ENCODE measurements around the gene ARL4D. TPM values are rescaled to one million over a fixed set of nuclear protein-coding genes. Genes with fewer than 3 reads are reported as not detected.

ARL4D gene
- total RNA-seq, 1 experiment from 2014 or later: 2.8 TPM

GRCh38 chr17:43423777-43424455, 25.1 kb downstream of the ARL4D start:
- DNase-seq (ENCODE audit: low spot score): no peak

- DNase-seq (ENCODE audit: low spot score): no peak
These were observed 28.7 kb downstream of the ARL4D start for GRCh38 chr17:43427362-43428043.

- no peak for DNase-seq (ENCODE audit: low spot score)
These were observed 29.7 kb downstream of the ARL4D start for GRCh38 chr17:43428524-43428923.

DNA sequence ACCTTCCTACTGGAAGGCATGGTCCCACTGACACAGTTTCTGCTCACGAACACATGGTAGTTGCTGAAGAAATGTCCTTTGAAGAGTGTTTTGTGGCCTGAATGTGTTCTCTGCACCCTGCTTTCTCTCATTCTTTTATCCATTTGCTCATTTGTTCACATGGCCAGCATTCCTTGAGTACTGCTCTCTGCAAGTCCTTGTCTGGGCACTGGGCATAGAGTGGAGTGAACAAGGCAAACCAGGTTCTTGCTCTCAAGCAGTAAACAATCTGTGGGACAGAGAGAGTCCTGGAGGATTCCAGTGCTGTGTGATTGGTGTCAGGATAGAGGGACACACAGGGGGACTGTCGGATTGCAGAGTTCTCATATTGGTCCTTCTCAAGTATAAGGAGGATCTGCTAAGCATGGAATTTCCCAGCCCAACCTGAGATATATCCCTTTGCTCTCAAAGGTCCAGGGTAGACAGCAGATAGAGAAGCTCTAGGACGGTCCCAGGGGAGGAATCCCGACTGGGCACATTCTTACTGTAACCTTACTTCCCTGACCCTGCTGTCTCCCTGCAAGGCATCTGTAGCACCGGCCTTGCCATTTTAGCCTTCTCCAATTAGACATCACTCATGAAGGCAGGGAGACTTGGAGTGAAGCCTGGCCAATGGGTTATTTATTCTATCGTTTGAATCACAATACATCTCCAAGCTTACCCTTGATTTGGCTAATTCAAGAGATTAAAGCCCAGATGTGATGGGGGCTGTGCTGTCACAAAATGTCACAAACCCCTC, 32.3 kb downstream of the ARL4D start:
- DNase-seq (ENCODE audit: low spot score): no peak

GRCh38 chr17:43431714-43432523, 33.1 kb downstream of the ARL4D start:
- no peak for DNase-seq (ENCODE audit: low spot score)

DNA sequence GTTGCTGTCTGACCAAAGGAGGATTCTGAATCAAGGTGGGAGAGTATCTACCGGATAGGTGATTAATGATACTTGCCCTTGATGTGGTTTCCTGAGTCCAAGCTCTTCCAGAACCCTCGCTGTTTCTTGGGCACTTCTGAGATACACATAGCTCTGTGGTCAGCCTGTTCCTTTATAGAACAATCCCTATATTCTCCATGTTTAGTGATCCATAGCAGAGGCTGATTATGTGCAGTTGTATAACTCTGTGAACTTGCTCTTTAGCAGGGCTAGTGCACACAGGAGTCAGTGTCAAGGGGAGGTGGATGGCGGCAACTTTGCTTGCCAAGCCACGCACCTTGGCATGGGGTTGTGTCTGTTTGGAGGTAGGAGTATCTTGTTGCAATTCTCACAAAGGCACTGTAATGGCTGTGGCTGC, 36.1 kb downstream of the ARL4D start:
- no peak for DNase-seq (ENCODE audit: low spot score)

- no peak for DNase-seq (ENCODE audit: low spot score)
These were observed 39.0 kb downstream of the ARL4D start for GRCh38 chr17:43437756-43438155.

- no peak for DNase-seq (ENCODE audit: low spot score)
These were observed 39.8 kb downstream of the ARL4D start for GRCh38 chr17:43438626-43439025.

DNA sequence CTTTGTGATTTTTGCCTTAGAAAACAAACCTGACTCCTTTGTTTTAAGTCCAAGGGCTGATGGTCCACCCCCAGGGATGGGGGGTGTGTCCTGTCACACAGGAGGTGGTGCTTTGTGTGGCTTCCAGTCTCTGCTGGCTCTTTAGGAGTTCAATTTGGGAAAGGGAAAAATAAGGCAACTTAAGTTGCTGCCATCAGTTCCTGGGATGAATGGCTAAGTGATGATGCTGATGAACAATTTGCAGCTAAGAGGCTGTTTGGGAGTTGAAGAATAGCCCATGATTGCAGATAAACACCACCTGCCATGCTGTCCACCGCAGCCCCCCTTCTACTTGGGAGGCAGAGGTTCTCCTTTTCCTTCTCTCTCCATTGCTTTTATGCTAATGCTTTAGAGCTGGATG, 40.2 kb downstream of the ARL4D start:
- DNase-seq (ENCODE audit: low spot score): no peak

GRCh38 chr17:43442711-43443110, 43.9 kb downstream of the ARL4D start:
- no peak for DNase-seq (ENCODE audit: low spot score)

DNA sequence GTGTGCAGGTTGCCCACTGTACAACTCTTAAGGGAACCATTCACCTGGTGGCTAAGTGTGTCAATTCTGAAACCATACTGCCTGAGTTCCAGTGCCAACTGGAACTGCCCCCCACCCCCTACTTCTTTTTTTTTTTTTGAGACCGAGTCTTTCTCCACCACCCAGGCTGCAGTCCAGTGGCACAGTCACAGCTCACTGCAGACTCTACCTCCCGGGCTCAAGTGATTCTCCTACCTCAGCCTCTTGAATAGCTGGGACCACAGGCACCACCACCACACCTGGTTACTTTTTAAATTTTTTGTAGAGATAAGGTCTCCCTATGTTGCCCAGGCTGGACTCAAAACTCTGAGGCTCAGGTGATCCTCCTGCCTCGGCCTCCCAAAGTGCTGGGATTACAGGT, 44.6 kb downstream of the ARL4D start:
- no peak for DNase-seq (ENCODE audit: low spot score)

GRCh38 chr17:43444223-43445008, 45.6 kb downstream of the ARL4D start:
- no peak for DNase-seq (ENCODE audit: low spot score)

DNA sequence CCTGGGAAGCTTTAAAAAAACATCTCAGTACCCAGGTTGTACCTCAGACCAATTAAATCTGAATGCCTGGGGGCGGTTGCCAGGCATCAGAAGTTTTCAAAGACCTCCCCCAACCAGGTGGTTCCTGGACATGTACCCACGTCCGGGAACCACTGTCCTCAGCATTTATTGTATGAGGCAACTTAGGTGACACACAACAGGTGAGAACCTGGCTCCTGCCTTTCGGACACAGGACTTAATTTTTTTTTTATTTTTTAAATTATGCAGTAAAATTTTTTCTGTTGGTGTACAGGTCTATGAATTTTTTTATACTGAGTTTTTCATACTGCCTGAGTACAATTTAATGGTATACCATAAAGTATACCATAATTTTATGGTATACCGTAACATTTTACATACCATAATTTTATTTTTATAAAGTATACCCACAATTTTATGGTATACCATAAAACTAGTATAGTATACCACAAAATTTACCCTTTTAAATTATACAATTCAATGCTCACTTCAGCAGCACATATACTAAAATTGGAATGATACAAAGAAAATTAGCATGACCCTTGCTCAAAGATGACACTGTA, 46.3 kb downstream of the ARL4D start:
- no peak for DNase-seq (ENCODE audit: low spot score)

DNA sequence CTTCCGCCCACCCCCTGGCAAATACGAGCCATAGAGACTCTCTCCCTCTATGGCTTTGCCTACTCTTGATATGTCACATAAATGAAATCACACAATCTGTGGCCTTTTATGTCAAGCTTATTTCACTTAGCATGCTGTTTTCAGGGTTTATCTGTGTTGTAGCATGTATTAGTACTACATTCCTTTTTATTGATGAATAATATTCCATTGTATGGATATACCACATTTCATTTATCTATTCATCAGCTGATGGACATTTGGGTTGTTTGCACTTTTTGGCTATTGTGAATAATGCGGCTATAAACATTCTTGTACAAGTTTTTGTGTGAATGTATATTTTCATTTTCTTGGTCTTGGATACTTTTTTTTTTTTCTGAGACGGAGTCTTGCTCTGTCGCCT, 48.0 kb downstream of the ARL4D start:
- no peak for DNase-seq (ENCODE audit: low spot score)

DNA sequence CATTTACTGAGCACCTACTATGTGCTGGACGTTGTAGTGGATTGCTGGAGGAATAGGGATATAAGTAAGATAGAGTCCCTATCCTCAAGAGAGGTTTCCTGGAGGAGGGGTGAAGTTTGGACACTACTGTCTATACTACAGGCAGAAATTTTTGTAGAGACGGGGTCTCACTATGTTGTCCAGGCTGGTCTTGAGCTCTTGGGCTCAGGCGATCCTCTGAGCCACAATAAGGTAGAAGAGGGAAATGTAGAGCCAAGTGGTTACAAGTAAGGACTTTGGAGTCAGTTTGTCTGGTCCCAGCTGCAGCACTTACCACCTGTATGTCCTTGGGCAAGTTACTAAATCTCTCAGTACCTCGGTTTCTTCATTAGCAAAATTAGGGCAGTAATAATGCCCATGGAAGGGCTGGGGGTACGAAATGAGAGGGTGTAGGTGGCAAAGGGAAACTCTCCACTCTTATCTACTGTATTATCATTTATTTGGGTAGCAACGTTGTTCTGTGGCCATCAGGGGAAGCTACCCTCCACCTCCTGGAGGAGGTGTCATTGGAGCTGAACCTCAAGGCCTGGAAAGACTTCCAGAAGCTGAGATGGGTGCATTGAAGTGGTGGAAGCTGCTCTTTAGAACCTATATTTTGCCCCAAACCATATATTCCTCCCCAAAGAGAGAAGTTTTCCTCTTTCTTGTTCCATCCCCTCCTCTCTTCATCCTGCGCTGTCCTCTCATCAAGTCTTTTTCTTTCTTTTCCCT, 50.1 kb downstream of the ARL4D start:
- no peak for DNase-seq (ENCODE audit: low spot score)

- DNase-seq (ENCODE audit: low spot score): peak; percentile 34
These were observed 50.9 kb downstream of the ARL4D start for GRCh38 chr17:43449470-43450248.

Data from HT-29 (cell line).